Measurements from ENCODE around the gene BTAF1. TPM values are rescaled to one million over a fixed set of nuclear protein-coding genes. Genes with fewer than 3 reads are reported as not detected.

The BTAF1 gene
- total RNA-seq, 1 experiment from 2014 or later = 45.2 TPM

- H3K79me2 ChIP-seq (ENCODE audit: insufficient read depth, low read length) = no peaks in the 10 kb centered on the region
- H3T11ph ChIP-seq (ENCODE audit: low read length) = no peak overlapping the region
- H3K79me1 ChIP-seq (ENCODE audit: insufficient read depth, low read depth, low read length, poor library complexity, severe bottlenecking) = no peaks in the 10 kb centered on the region
- Mint-ChIP-seq H3K4me3 (no peak overlapping the region), H3K27ac (peak overlapping the region in 1 of 3 experiments; percentile 77; a peak in 1 of 7 replicates), H3K27me3 (ENCODE audit: low read depth) (no peaks in the 10 kb centered on the region), H3K36me3 (ENCODE audit: insufficient read depth in 1 of 3, low read depth in 3 of 3) (no peaks in the 10 kb centered on the region), H3K4me1 (peaks cover 0 to 6% of the 10 kb centered on the region in 2 experiments; a peak in 1 of 4 replicates), H3K9me3 (no peaks in the 10 kb centered on the region)
- H4K5ac ChIP-seq (ENCODE audit: insufficient read length, low read depth, low read length) = no peak overlapping the region
- H4K91ac ChIP-seq (ENCODE audit: insufficient read length, low read depth, low read length) = no peak overlapping the region
- no peak for DNase-seq
- H3K23ac ChIP-seq (ENCODE audit: insufficient read length, low read depth, low read length) = no peak overlapping the region
- no peaks in the 10 kb centered on the region for H3K27me3 ChIP-seq (ENCODE audit: insufficient read depth, low read length)
- no peaks in the 10 kb centered on the region for H3K4me1 ChIP-seq (ENCODE audit: insufficient read depth, low read length)
- no peak for TF ChIP-seq CTCF (conservative IDR thresholded peaks at IDR 0.05)
- H3K27ac ChIP-seq (ENCODE audit: insufficient read length, low read depth, low read length) = no peak overlapping the region
- no peak overlapping the region for H3K14ac ChIP-seq (ENCODE audit: insufficient read depth, low read length)
- H2AFZ ChIP-seq (ENCODE audit: low read length) = no peak overlapping the region
- H3K56ac ChIP-seq (ENCODE audit: insufficient read length, low read depth, low read length) = no peak overlapping the region
- no peak overlapping the region for H4K8ac ChIP-seq (replicated peaks; ENCODE audit: insufficient read length, low read depth, low read length)
- H3K4me2 ChIP-seq (ENCODE audit: insufficient read depth, insufficient read length, low read length) = no peak overlapping the region
- H2BK5ac ChIP-seq (ENCODE audit: insufficient read length, low read length) = no peak overlapping the region
- no peak overlapping the region for H2BK120ac ChIP-seq (ENCODE audit: low read depth, low read length, poor library complexity, severe bottlenecking)
- no peak overlapping the region for H2BK15ac ChIP-seq (ENCODE audit: low read depth, low read length)
- no peaks in the 10 kb centered on the region for H3K9me3 ChIP-seq (ENCODE audit: control insufficient read depth, low read depth, low read length)
- no peak overlapping the region for H3K18ac ChIP-seq (ENCODE audit: insufficient read length, low read depth, low read length)
- H2AK5ac ChIP-seq (ENCODE audit: insufficient read length, low read length) = no peak overlapping the region
- H3K23me2 ChIP-seq (ENCODE audit: insufficient read length, low read depth, low read length, poor library complexity, severe bottlenecking) = no peaks in the 10 kb centered on the region
- no peak overlapping the region for H2BK12ac ChIP-seq (ENCODE audit: insufficient read length, low read depth, low read length)
- H2BK20ac ChIP-seq (ENCODE audit: low read depth, low read length, poor library complexity, severe bottlenecking) = no peak overlapping the region
- no peak overlapping the region for H3K4ac ChIP-seq (ENCODE audit: low read depth, low read length)
- H4K20me1 ChIP-seq (ENCODE audit: control insufficient read depth, insufficient read depth, insufficient read length) = no peaks in the 10 kb centered on the region
- no peak overlapping the region for H3K9ac ChIP-seq (ENCODE audit: extremely low read depth, insufficient read length, low read length)
Measured at GRCh38 chr10:92076722-92077121, 153.2 kb downstream of the BTAF1 start.
